ENCODE data around the gene OR6K2. TPM values are rescaled to one million over a fixed set of nuclear protein-coding genes. Genes with fewer than 3 reads are reported as not detected.
A peak's percentile ranks its signal among the peaks of the same experiment; 100 is the strongest.

The OR6K2 gene, protein sequence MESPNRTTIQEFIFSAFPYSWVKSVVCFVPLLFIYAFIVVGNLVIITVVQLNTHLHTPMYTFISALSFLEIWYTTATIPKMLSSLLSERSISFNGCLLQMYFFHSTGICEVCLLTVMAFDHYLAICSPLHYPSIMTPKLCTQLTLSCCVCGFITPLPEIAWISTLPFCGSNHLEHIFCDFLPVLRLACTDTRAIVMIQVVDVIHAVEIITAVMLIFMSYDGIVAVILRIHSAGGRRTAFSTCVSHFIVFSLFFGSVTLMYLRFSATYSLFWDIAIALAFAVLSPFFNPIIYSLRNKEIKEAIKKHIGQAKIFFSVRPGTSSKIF
- not detected in 2 replicates for total RNA-seq

DNA sequence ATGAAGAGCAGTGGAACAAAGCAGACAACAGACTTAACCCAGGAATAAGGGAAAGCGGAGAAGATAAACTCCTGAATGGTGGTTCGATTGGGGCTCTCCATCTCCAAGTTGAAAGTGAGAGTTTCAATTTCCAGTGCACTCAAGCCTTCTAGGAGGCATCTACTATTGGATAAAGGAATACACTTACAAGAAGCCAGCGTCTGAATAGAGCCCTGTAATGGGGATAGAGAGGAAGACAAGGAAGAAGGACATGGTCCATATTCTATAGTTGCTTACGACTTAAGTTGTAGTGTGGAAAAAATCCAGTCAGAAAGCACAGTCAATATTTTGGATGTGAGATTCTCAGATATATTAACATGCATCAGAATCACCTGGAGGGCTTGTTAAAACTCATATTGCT is at the start of gene OR6K2:
TSS of gene OR6K2 (minus strand) at position 101 of the 400 bp plus-strand sequence. CDS start at position 101, 0 bp downstream.
- no peak for DNase-seq (ENCODE audit: low spot score)
- no peak within 1 kb of the TSS for H3K4me3 Mint-ChIP-seq
- no peaks in the 10 kb centered on the region for H3K9me3 Mint-ChIP-seq
- H3K36me3 Mint-ChIP-seq (ENCODE audit: low read depth), result no peaks in the 10 kb centered on the region
- intact Hi-C loops (cut with micrococcal nuclease), result no loop called here
- no peaks in the 10 kb centered on the region for H3K27me3 Mint-ChIP-seq (ENCODE audit: insufficient read depth)
- no peak within 1 kb of the TSS for H3K27ac Mint-ChIP-seq
- no peaks in the 10 kb centered on the region for H3K4me1 Mint-ChIP-seq (ENCODE audit: low read depth)

DNA sequence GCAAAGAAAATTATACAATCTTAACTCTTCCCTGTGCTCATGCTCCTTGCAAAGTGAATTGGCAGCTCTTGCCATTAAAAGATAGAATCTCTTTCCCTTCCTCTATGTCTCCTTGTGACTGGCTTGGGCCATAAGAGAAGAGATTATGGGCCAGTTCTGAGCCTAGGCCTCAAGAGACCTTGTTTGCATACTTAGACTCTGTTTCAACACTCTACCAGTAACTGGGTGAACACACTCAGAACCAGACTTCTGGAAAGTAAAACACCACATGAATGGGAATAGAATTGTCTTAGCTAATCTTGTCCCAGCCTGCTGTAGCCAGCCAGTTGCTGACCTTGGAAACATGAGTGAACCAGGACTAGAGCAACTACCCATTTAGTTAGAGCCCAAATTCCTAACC is 35.4 kb upstream of the OR6K2 start:
- intact Hi-C loops (cut with micrococcal nuclease), result no loop called here
- no peaks in the 10 kb centered on the region for H3K4me1 Mint-ChIP-seq (ENCODE audit: low read depth)
- H3K36me3 Mint-ChIP-seq (ENCODE audit: low read depth), result no peaks in the 10 kb centered on the region
- no peak overlapping the region for H3K27ac Mint-ChIP-seq
- H3K27me3 Mint-ChIP-seq (ENCODE audit: insufficient read depth), result peaks cover 14% of the 10 kb centered on the region
- no peak for DNase-seq (ENCODE audit: low spot score)
- H3K9me3 Mint-ChIP-seq, result no peaks in the 10 kb centered on the region
- no peak overlapping the region for H3K4me3 Mint-ChIP-seq

DNA sequence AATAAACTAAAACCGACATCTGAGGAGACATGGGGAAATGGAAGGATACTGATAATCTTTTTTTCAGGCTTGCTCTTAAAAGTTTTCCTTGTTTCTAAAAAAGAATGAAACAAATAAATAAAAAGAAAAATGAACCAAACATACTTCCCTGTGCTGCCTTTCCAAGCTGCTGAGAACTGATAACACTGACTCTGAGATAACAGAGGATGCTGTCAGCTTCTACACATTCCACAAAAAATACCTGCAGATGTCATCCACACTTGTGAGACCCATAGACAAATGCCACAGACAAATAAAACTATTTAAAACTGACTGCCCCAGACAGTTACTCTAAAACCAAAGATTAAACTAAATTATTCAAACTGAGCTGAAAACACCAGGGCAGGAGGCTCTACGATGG is 32.1 kb upstream of the OR6K2 start:
- no peak overlapping the region for H3K27ac Mint-ChIP-seq
- no peaks in the 10 kb centered on the region for H3K4me1 Mint-ChIP-seq (ENCODE audit: low read depth)
- H3K27me3 Mint-ChIP-seq (ENCODE audit: insufficient read depth), result peaks cover 17% of the 10 kb centered on the region
- no peak for DNase-seq (ENCODE audit: low spot score)
- intact Hi-C loops (cut with micrococcal nuclease), result no loop called here
- no peaks in the 10 kb centered on the region for H3K36me3 Mint-ChIP-seq (ENCODE audit: low read depth)
- no peak overlapping the region for H3K4me3 Mint-ChIP-seq
- H3K9me3 Mint-ChIP-seq, result no peaks in the 10 kb centered on the region

DNA sequence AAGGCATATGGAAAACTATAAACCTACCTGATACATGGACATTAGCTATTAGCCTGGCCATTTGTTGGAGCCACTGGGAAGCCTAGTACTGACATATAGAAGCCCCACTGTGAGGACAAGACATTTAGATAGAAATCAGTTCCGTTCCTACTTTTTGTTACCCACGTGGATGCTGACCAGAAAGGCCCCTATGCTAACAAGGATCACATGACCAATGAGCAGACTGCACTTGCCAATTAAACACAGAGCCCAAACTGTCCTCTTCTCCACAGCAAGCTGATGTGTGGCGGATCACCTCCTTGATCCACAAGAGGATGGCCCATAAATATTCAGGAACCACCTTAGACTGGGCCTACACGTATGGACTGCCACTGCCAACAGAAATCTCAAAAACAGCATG is 31.3 kb upstream of the OR6K2 start:
- Mint-ChIP-seq H3K4me1 (ENCODE audit: low read depth) (no peaks in the 10 kb centered on the region), H3K9me3 (no peaks in the 10 kb centered on the region), H3K4me3 (no peak overlapping the region), H3K36me3 (ENCODE audit: low read depth) (no peaks in the 10 kb centered on the region), H3K27ac (no peak overlapping the region), H3K27me3 (ENCODE audit: insufficient read depth) (peaks cover 17% of the 10 kb centered on the region)
- intact Hi-C loops (cut with micrococcal nuclease), result no loop called here
- no peak for DNase-seq (ENCODE audit: low spot score)

DNA sequence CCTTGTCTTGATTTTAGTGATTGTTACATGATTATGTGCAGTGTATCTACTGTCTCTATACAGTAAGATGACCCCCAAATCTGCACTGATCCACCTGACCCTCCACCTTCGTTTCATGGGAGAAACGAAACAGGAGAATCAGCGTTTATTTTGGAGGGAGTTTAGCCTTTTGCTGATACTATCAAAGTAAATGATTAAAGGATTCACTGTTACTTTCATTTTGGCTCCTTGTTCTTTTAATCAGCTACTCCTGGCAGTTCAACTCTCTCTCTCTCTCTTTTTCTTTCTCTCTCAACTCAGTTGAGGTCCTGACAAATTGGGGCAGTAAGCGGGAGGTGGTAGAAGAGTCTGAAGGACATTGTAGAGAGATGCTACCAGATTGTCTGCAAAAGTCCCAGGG is 30.0 kb upstream of the OR6K2 start:
- intact Hi-C loops (cut with micrococcal nuclease), result no loop called here
- no peaks in the 10 kb centered on the region for H3K36me3 Mint-ChIP-seq (ENCODE audit: low read depth)
- no peak overlapping the region for H3K4me3 Mint-ChIP-seq
- peaks cover 21% of the 10 kb centered on the region for H3K27me3 Mint-ChIP-seq (ENCODE audit: insufficient read depth)
- H3K27ac Mint-ChIP-seq, result no peak overlapping the region
- H3K9me3 Mint-ChIP-seq, result no peaks in the 10 kb centered on the region
- DNase-seq (ENCODE audit: low spot score), result no peak
- no peaks in the 10 kb centered on the region for H3K4me1 Mint-ChIP-seq (ENCODE audit: low read depth)

DNA sequence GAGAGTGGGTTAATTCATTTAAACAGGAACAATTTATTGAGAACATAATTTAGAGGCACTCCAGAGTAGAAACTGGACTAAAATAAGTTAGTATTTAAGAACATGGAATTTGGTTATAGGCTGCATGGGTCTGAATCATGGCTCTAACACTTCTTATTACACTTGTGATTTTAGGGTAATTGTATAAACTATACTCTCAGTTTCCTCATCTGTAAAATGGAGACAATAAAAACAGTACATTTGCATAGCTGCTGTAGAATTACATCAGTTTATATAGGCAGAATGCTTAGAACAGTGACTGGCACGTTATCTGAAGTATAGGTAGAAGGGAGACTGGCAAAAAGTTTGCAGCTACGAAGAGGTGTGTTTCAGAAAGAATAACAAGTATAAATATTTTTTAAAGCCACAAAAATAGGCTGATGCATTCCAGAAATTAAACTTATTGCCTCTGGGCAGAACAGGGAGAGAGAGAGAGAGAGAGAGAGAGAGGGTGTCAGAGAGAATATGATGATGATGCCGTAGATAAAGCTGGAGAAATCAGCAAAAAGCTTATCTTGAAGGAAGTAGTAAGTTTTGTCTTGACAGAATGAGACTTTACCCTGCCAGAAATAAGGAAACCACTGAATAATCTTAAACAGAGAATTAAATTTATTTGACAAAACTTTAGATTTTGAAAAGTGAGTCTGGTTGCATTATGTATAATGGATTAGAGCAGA is 28.2 kb upstream of the OR6K2 start:
- Mint-ChIP-seq H3K4me3 (no peak overlapping the region), H3K36me3 (ENCODE audit: low read depth) (no peaks in the 10 kb centered on the region), H3K9me3 (no peaks in the 10 kb centered on the region), H3K27me3 (ENCODE audit: insufficient read depth) (peaks cover 18% of the 10 kb centered on the region), H3K4me1 (ENCODE audit: low read depth) (no peaks in the 10 kb centered on the region), H3K27ac (no peak overlapping the region)
- intact Hi-C loops (cut with micrococcal nuclease), result no loop called here
- DNase-seq (ENCODE audit: low spot score), result no peak

DNA sequence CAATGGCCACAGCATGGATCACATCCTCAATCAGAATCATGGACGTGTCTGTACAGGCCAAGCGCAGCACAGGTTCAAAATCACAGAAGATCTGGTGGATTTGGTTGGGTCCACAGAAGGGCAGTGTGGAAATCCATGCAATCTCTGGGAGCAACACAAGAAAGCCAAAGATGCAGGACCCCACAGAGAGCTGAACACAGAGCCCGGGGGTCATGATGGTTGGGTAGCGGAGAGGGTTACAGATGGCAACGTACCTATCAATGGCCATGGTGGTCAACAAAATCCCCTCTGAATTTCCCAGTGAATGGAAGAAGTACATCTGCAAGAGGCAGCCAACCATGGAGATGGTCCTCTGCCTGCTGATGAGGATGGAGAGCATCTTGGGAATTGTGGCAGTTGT is 24.0 kb upstream of the OR6K2 start:
- no peak overlapping the region for H3K27ac Mint-ChIP-seq
- intact Hi-C loops (cut with micrococcal nuclease), result no loop called here
- no peaks in the 10 kb centered on the region for H3K9me3 Mint-ChIP-seq
- H3K36me3 Mint-ChIP-seq (ENCODE audit: low read depth), result no peaks in the 10 kb centered on the region
- H3K27me3 Mint-ChIP-seq (ENCODE audit: insufficient read depth), result peaks cover 14% of the 10 kb centered on the region
- no peak for DNase-seq (ENCODE audit: low spot score)
- no peaks in the 10 kb centered on the region for H3K4me1 Mint-ChIP-seq (ENCODE audit: low read depth)
- H3K4me3 Mint-ChIP-seq, result no peak overlapping the region

DNA sequence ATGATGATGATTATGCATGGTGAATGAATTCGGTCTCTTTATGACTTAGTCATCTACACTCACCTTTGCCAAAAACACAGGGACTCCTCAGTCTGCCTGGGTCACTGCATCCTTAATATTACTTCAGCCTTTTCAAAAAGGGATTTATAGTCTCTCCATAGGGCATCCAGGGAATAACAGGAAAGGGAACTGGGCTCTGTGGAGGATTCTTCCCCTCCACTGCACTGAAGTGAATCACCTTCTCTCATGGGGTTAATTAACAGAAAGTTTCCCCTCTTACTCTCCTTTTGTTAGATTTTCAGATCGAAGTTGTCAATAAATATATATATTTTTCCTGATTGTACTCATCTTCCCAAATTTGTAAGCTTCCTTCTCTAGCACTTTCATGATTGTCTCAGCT is 20.2 kb upstream of the OR6K2 start, which contains the start of gene OR6K3:
TSS of gene OR6K3 (minus strand) at position 101 of the 400 bp plus-strand sequence. CDS start 2,605 bp downstream, outside the sequence.
- Mint-ChIP-seq H3K4me1 (ENCODE audit: low read depth) (no peaks in the 10 kb centered on the region), H3K27me3 (ENCODE audit: insufficient read depth) (peaks cover 5% of the 10 kb centered on the region), H3K27ac (no peak within 1 kb of the TSS), H3K36me3 (ENCODE audit: low read depth) (no peaks in the 10 kb centered on the region), H3K4me3 (no peak within 1 kb of the TSS), H3K9me3 (no peaks in the 10 kb centered on the region)
- DNase-seq (ENCODE audit: low spot score), result no peak
- intact Hi-C loops (cut with micrococcal nuclease), result no loop called here

DNA sequence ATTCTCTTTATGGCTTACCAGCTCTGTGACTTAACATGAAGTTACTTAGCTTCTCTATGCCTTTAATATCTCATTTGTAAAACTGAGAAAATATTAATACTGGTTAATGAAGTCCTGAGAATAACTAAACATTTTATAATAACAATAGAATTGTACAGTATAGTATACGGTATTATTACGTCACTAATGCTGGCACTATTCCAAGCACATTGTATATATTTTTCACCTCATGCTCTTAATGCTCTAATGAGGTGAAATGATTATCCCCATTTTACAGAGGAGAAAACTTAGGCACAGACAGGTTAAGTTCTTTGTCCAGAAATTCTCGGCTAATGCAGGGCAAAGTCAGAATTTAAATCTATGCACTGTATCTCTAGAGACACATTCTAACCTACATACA is 19.2 kb upstream of the OR6K2 start:
- peaks cover 6% of the 10 kb centered on the region for H3K27me3 Mint-ChIP-seq (ENCODE audit: insufficient read depth)
- H3K4me1 Mint-ChIP-seq (ENCODE audit: low read depth), result no peaks in the 10 kb centered on the region
- intact Hi-C loops (cut with micrococcal nuclease), result loop anchor here (10.0 kb wide), 2 partner anchors 275 to 355 kb away; partner anchors contain the start of gene AIM2
- H3K4me3 Mint-ChIP-seq, result no peak overlapping the region
- no peaks in the 10 kb centered on the region for H3K36me3 Mint-ChIP-seq (ENCODE audit: low read depth)
- no peaks in the 10 kb centered on the region for H3K9me3 Mint-ChIP-seq
- no peak for DNase-seq (ENCODE audit: low spot score)
- no peak overlapping the region for H3K27ac Mint-ChIP-seq

DNA sequence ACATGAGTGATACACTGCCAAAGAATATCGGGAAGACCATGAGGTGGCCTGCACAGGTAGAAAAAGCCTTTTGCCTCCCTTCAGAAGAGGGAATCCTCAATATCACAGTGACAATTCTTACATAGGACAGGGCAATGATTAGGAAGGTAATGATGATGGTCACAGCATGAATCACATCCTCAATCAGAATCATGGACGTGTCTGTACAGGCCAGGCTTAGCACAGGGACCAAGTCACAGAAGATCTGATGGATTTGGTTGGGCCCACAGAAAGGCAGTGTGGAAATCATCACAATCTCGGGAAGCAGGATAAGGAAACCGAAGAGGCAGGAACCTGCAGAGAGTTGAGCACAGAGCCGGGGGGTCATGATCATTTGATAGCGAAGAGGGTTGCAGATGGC is 16.9 kb upstream of the OR6K2 start:
- DNase-seq (ENCODE audit: low spot score), result no peak
- H3K27ac Mint-ChIP-seq, result no peak overlapping the region
- peaks cover 7% of the 10 kb centered on the region for H3K27me3 Mint-ChIP-seq (ENCODE audit: insufficient read depth)
- no peak overlapping the region for H3K4me3 Mint-ChIP-seq
- intact Hi-C loops (cut with micrococcal nuclease), result loop anchor here (2.0 to 10.0 kb wide), 3 partner anchors 101 to 357 kb away; partner anchors contain the start of gene AIM2
- H3K4me1 Mint-ChIP-seq (ENCODE audit: low read depth), result no peaks in the 10 kb centered on the region
- no peaks in the 10 kb centered on the region for H3K9me3 Mint-ChIP-seq
- no peaks in the 10 kb centered on the region for H3K36me3 Mint-ChIP-seq (ENCODE audit: low read depth)

DNA sequence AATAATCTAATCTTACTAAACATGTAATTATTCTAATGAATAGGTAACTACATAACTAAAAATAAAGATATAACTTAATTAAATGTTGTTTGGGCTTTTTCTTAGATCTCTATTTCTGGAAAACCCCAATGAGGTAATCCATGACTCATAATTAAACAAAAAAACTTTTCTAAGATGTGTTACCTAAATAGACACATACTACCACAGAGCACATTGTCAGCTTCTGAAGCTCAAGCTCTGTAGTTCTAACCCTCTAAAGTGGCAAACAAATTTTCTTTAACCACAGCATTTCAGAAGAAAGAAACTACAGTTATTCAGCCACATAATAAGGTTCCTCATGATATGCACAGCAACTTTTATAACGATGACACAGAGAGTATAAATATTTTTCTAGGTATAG is 15.9 kb upstream of the OR6K2 start:
- Mint-ChIP-seq H3K4me1 (ENCODE audit: low read depth) (no peaks in the 10 kb centered on the region), H3K4me3 (no peak overlapping the region)

DNA sequence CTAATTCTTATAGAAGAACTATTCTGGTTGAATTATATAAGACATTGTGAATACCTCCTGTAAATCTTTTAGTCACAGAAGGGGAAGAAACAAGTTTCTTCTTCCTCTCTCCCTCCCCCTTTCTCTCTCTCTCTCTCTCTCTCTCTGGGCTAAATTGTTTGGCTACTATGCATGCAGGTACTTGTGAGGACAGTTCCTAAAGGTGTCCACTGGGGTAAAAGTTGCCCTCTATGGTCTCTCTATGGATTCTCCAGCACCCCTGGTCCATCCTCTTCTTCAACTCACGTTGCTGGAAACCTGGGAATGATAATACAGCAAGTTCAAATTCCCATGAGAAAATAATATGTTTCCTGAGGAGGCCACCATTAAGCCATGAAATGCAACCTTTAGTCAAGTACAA is 14.3 kb upstream of the OR6K2 start:
- no peaks in the 10 kb centered on the region for H3K4me1 Mint-ChIP-seq (ENCODE audit: low read depth)
- no peak overlapping the region for H3K4me3 Mint-ChIP-seq
- H3K9me3 Mint-ChIP-seq, result no peaks in the 10 kb centered on the region
- no peak for DNase-seq (ENCODE audit: low spot score)
- intact Hi-C loops (cut with micrococcal nuclease), result loop anchor here (10.0 kb wide), 2 partner anchors 280 to 360 kb away; partner anchors contain the start of gene AIM2
- H3K27ac Mint-ChIP-seq, result no peak overlapping the region
- H3K27me3 Mint-ChIP-seq (ENCODE audit: insufficient read depth), result peaks cover 8% of the 10 kb centered on the region
- no peaks in the 10 kb centered on the region for H3K36me3 Mint-ChIP-seq (ENCODE audit: low read depth)

More for the DNA sequence above, 15.9 kb upstream of the OR6K2 start:
- no peaks in the 10 kb centered on the region for H3K9me3 Mint-ChIP-seq
- peak overlapping the region; percentile 56 for H3K27ac Mint-ChIP-seq
- intact Hi-C loops (cut with micrococcal nuclease), result loop anchor here (1.0 to 10.0 kb wide), 4 partner anchors 102 to 358 kb away; partner anchors contain the start of gene AIM2
- no peaks in the 10 kb centered on the region for H3K36me3 Mint-ChIP-seq (ENCODE audit: low read depth)
- DNase-seq (ENCODE audit: low spot score), result no peak
- H3K27me3 Mint-ChIP-seq (ENCODE audit: insufficient read depth), result peaks cover 8% of the 10 kb centered on the region

DNA sequence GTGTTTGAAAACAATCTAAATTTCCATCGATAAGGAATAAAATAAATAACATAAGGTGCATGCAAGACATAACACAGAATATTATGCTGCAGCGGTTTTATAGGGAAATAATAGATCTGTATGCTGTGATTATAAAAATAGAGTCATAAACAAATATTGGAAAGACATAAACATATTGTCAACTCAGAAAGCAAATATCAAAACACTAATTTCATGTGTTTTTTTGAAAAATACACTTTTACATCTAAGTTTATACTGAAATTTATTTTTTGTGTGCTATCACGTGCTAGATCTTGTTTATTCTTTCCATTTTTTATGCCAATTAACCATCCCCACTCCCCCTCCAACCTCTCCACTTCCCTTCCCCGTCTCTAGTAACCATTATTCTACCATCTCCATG is 10.6 kb upstream of the OR6K2 start:
- intact Hi-C loops (cut with micrococcal nuclease), result loop anchor here (10.0 kb wide), 2 partner anchors 284 to 364 kb away; partner anchors contain the start of gene AIM2
- DNase-seq (ENCODE audit: low spot score), result no peak
- H3K36me3 Mint-ChIP-seq (ENCODE audit: low read depth), result no peaks in the 10 kb centered on the region
- no peaks in the 10 kb centered on the region for H3K9me3 Mint-ChIP-seq
- no peak overlapping the region for H3K4me3 Mint-ChIP-seq
- H3K27ac Mint-ChIP-seq, result no peak overlapping the region
- no peaks in the 10 kb centered on the region for H3K4me1 Mint-ChIP-seq (ENCODE audit: low read depth)
- peaks cover 8% of the 10 kb centered on the region for H3K27me3 Mint-ChIP-seq (ENCODE audit: insufficient read depth)

Measured in activated T-helper 1 cell treated with anti-CD3 and anti-CD28 coated beads, Interleukin-12 subunit alpha, Interleukin-12 subunit beta, Interleukin-2, Interleukin-4 antibody, amounts not matched to agents 30 ng/mL and 10 ng/mL and 1 ng/mL, durations not matched to agents 14 hours and 24 hours and 36 hours (primary cell).